Esophagus mucosa (tissue), 1 donor: ENCODE results near the gene RAPH1. TPM values are rescaled to one million over a fixed set of nuclear protein-coding genes. Genes with fewer than 3 reads are reported as not detected.
"Not testable (repeated sequence)": the region's sequence is repeated elsewhere in the genome, so short reads cannot be mapped to it uniquely, and the experiment has no call there.

Experiments used
- ATAC-seq: fragments of 200-7000 bp; cut with Tn5 transposase; one replicate; pipeline ENCODE4 v1.9.1; 2020
- total RNA-seq: library from RNA; stranded (reverse); gene quantifications from one replicate; pipeline ENCODE4 v1.2.4, GENCODE V29; 2023
- donor health status: DM: yes; HTN: yes; CAD: no.

Gene RAPH1
- total RNA-seq, 1 donor from 2014 or later: 27.7 TPM

GRCh38 chr2:203548887-203549286 lies 13.8 kb upstream of the RAPH1 start:
- ATAC-seq: no peak

DNA sequence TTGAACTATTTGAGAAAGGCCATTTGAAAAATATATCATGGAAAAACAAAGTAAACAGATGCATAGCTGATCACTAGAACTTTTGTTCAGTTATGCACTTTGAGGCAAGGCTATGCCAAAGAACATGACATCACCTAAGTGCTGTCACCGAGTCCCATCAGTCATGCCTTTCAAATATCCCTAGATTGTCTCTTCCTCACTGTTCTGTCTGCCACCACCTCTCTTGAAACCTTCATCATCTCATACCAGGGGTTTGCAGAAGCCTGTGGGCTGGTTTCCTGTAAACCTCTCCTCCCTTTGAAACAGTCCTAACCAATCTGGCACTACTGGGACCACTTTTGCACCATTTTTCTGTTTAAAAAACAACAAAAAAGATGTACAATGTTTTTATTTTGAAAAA lies 12.3 kb upstream of the RAPH1 start:
- ATAC-seq: no peak

GRCh38 chr2:203544402-203544801 lies 9.3 kb upstream of the RAPH1 start:
- ATAC-seq: no peak

DNA sequence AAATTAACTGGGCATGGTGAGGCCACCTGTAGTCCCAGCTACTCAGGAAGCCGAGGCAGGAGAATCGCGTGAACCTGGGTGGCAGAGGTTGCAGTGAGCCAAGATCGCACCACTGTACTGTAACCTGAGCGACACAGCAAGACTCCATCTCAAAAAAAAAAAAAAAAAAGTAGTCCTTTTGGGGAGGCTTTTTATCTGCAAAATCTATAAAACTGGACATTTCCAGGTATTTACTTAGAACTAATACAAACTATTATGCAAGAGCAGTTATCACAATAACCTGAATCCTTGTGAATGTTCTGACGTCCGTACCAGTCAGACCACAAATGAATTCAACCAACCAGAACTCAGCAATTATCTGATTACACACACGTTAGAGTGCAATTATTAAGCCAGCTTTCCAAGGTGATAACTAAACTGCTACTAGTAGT lies 8.8 kb upstream of the RAPH1 start:
- ATAC-seq: no peak

GRCh38 chr2:203540598-203540997 lies 5.5 kb upstream of the RAPH1 start:
- ATAC-seq: not testable (repeated sequence)

- ATAC-seq: not testable (repeated sequence)
These were observed 3.1 kb upstream of the RAPH1 start for GRCh38 chr2:203538237-203538636.

DNA sequence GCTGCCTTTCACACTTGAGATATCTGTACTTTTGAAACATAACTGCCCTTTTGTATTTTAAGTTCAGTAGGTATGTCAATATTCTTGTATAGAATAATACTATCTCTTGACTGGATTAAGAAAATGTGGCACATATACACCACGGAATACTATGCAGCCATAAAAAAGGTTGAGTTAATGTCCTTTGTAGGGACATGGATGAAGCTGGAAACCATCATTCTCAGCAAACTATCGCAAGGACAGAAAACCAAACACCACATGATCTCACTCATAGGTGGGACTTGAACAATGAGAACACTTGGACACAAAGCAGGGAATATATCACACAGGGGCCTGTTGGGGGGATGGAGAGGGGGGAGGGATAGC lies 1.5 kb upstream of the RAPH1 start:
- ATAC-seq: not testable (repeated sequence)

DNA sequence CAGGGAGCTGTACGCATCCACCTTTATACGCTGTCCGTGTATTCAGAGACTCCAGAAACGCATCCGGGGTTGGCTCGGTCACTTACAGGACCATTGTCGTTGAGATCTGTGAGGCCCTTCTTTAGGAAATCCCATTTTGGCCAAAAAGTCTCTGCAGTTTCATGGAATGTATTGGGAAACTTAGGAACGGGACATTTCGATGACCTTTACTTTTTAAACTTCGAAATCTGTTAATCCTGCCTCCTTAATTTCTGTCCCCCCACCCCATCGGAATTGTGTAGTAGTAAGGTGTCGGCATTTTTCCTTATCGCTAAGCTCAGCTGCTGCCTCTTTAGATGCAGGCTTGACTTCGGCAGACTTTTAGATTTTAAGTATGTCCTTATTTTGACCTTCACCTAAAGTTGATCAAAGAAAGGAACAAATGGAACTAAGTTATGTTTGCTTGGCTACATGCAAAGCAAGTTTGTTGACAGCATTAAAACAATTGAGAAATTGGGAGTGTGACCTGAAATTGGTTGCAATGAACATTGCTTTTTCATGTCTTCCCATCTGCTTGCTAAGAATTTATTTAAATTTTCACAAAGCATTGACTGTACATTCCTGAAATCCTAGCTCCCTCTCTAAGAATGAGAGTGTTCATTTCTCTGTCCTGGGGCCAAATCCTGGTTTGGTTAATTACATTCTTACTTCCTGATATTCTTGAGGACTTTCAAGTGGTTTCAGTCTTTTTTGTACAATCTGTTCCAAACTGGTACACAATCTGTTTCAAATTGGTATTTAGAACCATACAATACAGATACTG lies 884 bp upstream of the RAPH1 start:
- no peak for ATAC-seq

DNA sequence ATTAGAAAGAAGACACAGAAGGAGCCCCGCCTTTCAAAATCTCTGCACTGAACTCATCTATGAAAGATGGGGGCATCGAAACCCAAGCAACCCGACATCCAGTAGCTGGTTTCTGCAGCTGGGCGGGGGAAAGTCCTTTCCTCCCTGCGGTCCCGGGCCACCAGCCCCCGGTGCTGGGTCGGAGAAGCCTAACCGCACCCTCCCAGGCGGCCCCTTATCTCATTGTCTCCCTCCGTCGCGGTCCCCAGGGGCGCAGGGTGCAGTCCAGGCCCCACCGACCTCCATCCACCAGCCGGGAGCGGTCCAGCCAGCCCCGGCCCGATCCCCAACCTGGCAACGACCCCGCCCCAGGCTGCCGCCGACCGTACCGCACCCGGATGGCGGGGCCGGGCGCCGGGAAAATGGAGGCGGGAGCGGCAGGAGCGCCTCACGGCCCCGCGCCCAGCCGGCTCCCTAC lies 452 bp downstream of the RAPH1 start:
- no peak for ATAC-seq

- no peak for ATAC-seq
These were observed 1.2 kb downstream of the RAPH1 start for GRCh38 chr2:203533676-203534591.

DNA sequence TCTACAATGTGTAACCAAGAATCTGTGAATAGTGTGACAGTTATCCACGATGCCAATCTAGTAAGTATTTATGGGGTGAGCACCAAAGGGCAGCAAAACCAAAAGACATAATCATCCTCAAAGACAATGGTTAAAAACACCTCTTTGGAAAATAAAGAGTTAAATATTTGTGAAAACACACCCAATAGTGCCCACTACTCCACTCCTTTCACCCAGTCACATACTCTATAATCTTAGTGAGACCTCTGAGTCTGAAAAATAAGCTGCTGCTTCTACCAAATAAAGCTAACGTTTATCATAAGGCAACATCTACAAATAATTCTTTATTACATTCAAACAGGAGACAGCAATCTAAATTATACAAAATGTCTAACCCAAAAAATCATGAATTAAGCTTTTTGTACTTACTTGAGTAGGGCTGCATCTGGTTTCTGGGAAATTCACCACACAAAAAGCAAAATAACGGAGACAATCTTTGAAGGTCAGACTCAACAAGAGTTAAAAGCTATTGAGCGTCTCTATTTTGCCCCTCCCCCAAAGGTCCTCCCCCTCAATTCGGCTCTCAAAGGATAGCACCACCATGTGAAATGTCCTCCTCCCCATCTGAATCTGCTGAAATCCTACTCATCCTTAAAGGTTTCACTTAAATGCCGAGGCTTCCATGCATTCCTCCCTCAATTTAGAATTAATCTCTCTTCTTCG lies 2.0 kb downstream of the RAPH1 start:
- no peak for ATAC-seq

GRCh38 chr2:203527719-203528118 lies 7.4 kb downstream of the RAPH1 start:
- no peak for ATAC-seq

GRCh38 chr2:203513268-203513667 lies 21.8 kb downstream of the RAPH1 start:
- not testable (repeated sequence) for ATAC-seq

GRCh38 chr2:203510941-203511305 lies 24.2 kb downstream of the RAPH1 start:
- ATAC-seq: no peak

DNA sequence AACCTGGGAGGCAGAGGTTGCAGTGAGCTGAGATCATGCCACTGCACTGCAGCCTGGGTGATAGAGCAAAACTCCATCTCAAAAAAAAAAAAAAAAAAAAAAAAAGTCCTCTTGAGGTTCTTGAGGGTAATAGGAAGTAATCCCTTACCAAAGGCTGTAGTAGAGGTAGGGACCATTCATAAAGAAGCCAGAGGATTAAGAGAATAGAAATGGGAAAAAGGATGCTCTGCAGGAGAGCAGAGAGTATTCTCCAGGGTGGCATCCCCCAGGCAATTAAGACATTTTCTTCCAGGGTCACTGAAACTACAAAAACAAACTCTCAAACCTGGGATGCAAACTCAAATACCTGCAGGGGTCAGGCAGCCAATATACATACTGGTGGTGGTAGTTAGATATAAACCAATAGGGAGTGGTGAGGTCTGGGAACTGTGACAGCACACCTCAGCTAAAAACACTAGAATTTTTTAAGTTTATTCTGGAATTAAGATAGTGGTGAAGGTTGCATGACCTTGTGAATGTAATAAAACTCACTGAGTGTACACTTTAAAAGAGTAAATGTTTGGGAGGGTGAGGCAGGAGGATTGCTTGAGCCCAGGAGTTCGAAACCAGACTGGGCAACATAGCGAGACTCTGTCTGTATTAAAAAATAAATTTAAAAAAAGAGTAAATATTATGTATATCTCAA lies 24.7 kb downstream of the RAPH1 start:
- no peak for ATAC-seq

GRCh38 chr2:203503460-203503859 lies 31.6 kb downstream of the RAPH1 start:
- ATAC-seq: not testable (repeated sequence)

- no peak for ATAC-seq
These were observed 33.2 kb downstream of the RAPH1 start for GRCh38 chr2:203501873-203502272.

DNA sequence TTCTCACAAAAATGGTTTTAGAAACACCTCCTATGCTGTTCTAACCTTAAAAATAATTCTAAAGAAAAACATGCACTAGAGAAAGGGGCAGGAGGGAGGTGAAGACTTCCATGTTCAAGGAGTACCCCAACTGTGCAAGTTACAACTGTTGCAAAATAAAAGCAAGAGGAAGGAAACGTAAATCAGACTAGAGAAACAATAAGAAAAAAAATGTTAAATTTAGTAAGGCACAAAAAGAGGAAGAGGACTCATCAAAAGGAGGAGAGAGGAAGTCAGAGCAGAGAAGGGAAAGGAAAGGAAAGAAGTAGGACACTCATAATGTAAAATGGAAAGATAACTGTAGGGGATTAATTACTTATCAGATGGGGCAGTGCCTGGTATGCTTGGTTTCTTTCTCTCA lies 34.1 kb downstream of the RAPH1 start:
- ATAC-seq: no peak

GRCh38 chr2:203500297-203500696 lies 34.8 kb downstream of the RAPH1 start:
- no peak for ATAC-seq

- peak; percentile 96 for ATAC-seq
These were observed 36.9 kb downstream of the RAPH1 start for GRCh38 chr2:203498161-203498560.

DNA sequence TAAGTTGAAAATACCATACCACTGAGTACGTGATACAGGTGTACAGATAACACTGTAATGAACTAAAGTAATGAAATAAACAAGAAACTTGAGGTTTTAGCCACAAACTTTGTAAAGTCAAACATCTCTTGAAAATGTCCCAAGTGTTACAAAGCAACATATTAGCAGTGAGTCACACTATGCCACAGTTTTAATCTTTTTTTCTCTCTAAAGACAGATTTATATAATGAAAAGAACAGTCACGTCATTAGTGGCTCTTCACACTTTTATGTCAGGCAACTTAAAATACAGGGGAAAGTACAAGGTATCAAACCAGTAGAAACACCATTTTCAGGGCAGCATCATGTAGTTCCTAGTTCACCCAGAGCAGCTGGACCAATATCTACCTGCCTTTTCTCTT lies 42.1 kb downstream of the RAPH1 start:
- no peak for ATAC-seq

GRCh38 chr2:203490391-203490790 lies 44.7 kb downstream of the RAPH1 start:
- no peak for ATAC-seq
